ENCODE data around the gene TRIM62. TPM values are rescaled to one million over a fixed set of nuclear protein-coding genes. Genes with fewer than 3 reads are reported as not detected.

Gene TRIM62
- total RNA-seq (2014; rRNA removed; shearing (Covaris generic)), result 16.1 and 18.9 TPM in 2 replicates
- polyA plus RNA-seq (2016; fragmentation: Nextera tagmentation; extraction: Ambion mirVana), result 2.7 and 2.9 TPM in 2 replicates
- long read RNA-seq, partial matches to known transcripts, result 0 of 1 reads
- long read RNA-seq, other reads (novel, unspliced or antisense), result 0 of 1 reads

DNA sequence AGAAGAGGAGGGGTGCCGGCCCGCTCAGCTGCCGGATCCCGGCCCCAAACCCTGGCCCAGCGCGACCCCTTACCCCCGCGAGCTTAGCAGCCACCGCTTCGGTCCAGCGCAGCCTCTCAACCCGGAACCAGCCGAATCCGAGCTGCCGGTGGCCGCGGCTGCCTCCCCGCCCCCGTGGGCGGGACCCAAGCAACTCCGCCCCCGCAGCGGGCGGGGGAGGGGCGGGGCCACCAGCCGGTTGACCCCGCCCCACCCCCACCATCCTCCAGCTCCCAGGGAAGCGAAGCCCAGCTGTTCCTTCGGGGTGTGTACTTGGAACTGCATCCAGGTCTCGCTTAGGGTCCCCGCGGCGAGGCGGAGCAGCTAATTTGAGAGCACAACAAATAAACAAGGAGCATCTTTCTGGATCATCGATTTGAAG, at the start of gene TRIM62:
Gene TRIM62 (minus strand): TSS at position 123 of the 421 bp plus-strand sequence. CDS start 611 bp downstream, outside the sequence.
- Mint-ChIP-seq H3K9me3 (no peaks in the 10 kb centered on the region), H3K27ac (no peak within 1 kb of the TSS), H3K27me3 (ENCODE audit: insufficient read depth, low read depth, poor library complexity) (peaks cover 15% of the 10 kb centered on the region), H3K4me3 (peak within 1 kb of the TSS; percentile 78), H3K36me3 (ENCODE audit: low read depth) (peaks cover 3% of the 10 kb centered on the region; the same call in 1 of the 3 replicates), H3K4me1 (peaks cover 31% of the 10 kb centered on the region)
- ATAC-seq (peak; percentile 69), DNase-seq (ENCODE audit: low spot score) (peak; percentile 88)
- Histone ChIP-seq H2AFZ (peak within 1 kb of the TSS; percentile 80), H3K36me3 (ENCODE audit: insufficient read depth) (no peaks in the 10 kb centered on the region), H3K27me3 (ENCODE audit: insufficient read depth) (peaks cover 5% of the 10 kb centered on the region; the same call in 1 of the 2 replicates), H4K20me1 (replicated peaks; ENCODE audit: insufficient read depth) (no peaks in the 10 kb centered on the region; the same call in 1 of the 2 replicates), H3K79me2 (replicated peaks; ENCODE audit: insufficient read depth) (peaks cover 4% of the 10 kb centered on the region; the same call in 1 of the 2 replicates), H3K27ac (ENCODE audit: low read depth) (no peak within 1 kb of the TSS), H3K4me3 (peak within 1 kb of the TSS; percentile 88), H3K4me2 (peak within 1 kb of the TSS; percentile 90), H3K4me1 (ENCODE audit: insufficient read depth) (peaks cover 25% of the 10 kb centered on the region), H3F3A (replicated peaks; ENCODE audit: low read depth) (no peaks in the 10 kb centered on the region), H3K9me2 (ENCODE audit: insufficient read depth) (peaks cover 3% of the 10 kb centered on the region; the same call in 1 of the 2 replicates)
- peak; percentile 77 for TF ChIP-seq POLR2AphosphoS5 (IDR thresholded peaks at IDR 0.05; ENCODE audit: low read depth)
- TF ChIP-seq ZNF114 (CRISPR knock-in tag; IDR thresholded peaks at IDR 0.05), result no peak

- H3K27me3 Mint-ChIP-seq (ENCODE audit: insufficient read depth, low read depth, poor library complexity), result peaks cover 5% of the 10 kb centered on the region
- no peaks in the 10 kb centered on the region for H3K27me3 ChIP-seq (ENCODE audit: insufficient read depth)
- TF ChIP-seq ZNF462 (CRISPR knock-in tag; IDR thresholded peaks at IDR 0.05) (no peak), ZNF114 (CRISPR knock-in tag; IDR thresholded peaks at IDR 0.05) (no peak)
- no peak overlapping the region for H3K27ac Mint-ChIP-seq
- DNase-seq (ENCODE audit: low spot score), result no peak
- no peaks in the 10 kb centered on the region for H3K9me2 ChIP-seq (ENCODE audit: insufficient read depth)
- H3K4me3 ChIP-seq, result no peak overlapping the region
- no peak overlapping the region for H2AFZ ChIP-seq
- peaks cover 20% of the 10 kb centered on the region for H3K4me1 Mint-ChIP-seq
- H3F3A ChIP-seq (replicated peaks; ENCODE audit: low read depth), result no peaks in the 10 kb centered on the region
- no peak overlapping the region for H3K4me3 Mint-ChIP-seq
- H3K9me3 Mint-ChIP-seq, result no peaks in the 10 kb centered on the region
- no peaks in the 10 kb centered on the region for H4K20me1 ChIP-seq (replicated peaks; ENCODE audit: insufficient read depth)
- no peaks in the 10 kb centered on the region for H3K36me3 ChIP-seq (ENCODE audit: insufficient read depth)
- no peak overlapping the region for H3K27ac ChIP-seq (ENCODE audit: low read depth)
- H3K4me2 ChIP-seq, result no peak overlapping the region
- no peaks in the 10 kb centered on the region for H3K36me3 Mint-ChIP-seq (ENCODE audit: low read depth)
- ATAC-seq, result no peak
- H3K4me1 ChIP-seq (ENCODE audit: insufficient read depth), result peaks cover 10% of the 10 kb centered on the region; the same call in 1 of the 2 replicates
- no peaks in the 10 kb centered on the region for H3K79me2 ChIP-seq (replicated peaks; ENCODE audit: insufficient read depth)
Observed at GRCh38 chr1:33231166-33231565, 49.3 kb upstream of the TRIM62 start.

Measured in GM23338 (cell line).